PC-3 (cell line): Measurements from ENCODE around the gene AKAP6.

Experiments
- EZH2 ChIP-seq: fragments of 300-600 bp; sonication (generic); IDR thresholded peaks from one replicate; pipeline ENCODE4 v1.6.1; 2017; ENCODE audit warnings: antibody characterized with exemption, mild to moderate bottlenecking, low read length; ENCODE audit not compliant: unreplicated experiment
- EZH2phosphoT487 ChIP-seq: fragments of 300-600 bp; sonication (generic); IDR thresholded peaks from 2 replicates; pipeline ENCODE4 v1.6.1; 2018; ENCODE audit warnings: mild to moderate bottlenecking, antibody characterized with exemption, low read length, borderline replicate concordance
- TF ChIP-seq, protein P1 (sequence below): fragments of 300-600 bp; sonication (generic); conservative IDR thresholded peaks from 2 replicates; pipeline ENCODE4 v1.5.1; 2017; ENCODE audit warnings: antibody characterized with exemption, low read depth, mild to moderate bottlenecking, low read length

DNA sequence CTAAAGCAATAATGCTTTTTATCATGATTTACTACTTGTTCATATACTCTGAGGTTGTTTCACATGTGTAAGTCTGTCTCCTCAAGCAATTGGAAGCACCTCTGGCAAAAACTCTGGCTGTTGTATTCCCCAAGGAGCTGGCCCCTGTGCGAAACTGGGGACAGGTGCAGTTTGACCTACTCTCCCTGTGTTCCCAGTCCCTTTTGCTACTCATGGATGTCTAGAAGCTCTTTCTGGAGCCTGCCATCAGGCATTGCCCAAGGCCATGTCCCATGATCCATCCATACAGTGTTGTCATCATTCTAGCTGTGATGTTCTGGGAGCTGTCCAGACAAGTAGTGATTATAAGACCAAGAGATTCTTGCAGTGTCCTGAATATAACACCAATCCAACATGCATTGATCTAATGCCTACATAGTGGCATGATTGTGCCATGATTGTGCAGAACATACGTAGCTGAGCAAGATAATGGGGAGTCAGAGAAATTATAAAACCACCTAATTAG is 14.9 kb downstream of the AKAP6 start:
- TF ChIP-seq, protein P1, sequence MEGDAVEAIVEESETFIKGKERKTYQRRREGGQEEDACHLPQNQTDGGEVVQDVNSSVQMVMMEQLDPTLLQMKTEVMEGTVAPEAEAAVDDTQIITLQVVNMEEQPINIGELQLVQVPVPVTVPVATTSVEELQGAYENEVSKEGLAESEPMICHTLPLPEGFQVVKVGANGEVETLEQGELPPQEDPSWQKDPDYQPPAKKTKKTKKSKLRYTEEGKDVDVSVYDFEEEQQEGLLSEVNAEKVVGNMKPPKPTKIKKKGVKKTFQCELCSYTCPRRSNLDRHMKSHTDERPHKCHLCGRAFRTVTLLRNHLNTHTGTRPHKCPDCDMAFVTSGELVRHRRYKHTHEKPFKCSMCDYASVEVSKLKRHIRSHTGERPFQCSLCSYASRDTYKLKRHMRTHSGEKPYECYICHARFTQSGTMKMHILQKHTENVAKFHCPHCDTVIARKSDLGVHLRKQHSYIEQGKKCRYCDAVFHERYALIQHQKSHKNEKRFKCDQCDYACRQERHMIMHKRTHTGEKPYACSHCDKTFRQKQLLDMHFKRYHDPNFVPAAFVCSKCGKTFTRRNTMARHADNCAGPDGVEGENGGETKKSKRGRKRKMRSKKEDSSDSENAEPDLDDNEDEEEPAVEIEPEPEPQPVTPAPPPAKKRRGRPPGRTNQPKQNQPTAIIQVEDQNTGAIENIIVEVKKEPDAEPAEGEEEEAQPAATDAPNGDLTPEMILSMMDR = no peak
- no peak for TF ChIP-seq EZH2phosphoT487
- no peak for TF ChIP-seq EZH2
